Ishikawa (cell line): ENCODE data around the gene EGFR.

Source experiments
- CEBPB ChIP-seq: IDR thresholded peaks from 2 replicates; pipeline ENCODE4 v1.6.1; 2012
- CREB1 ChIP-seq: IDR thresholded peaks from 2 replicates; pipeline ENCODE4 v1.6.1; 2012; ENCODE audit warnings: low read depth
- EGR1 ChIP-seq: IDR thresholded peaks from 2 replicates; pipeline ENCODE4 v1.6.1; 2012
- EP300 ChIP-seq: IDR thresholded peaks from 2 replicates; pipeline ENCODE4 v1.6.1; 2012; ENCODE audit warnings: borderline replicate concordance
- FOXM1 ChIP-seq: IDR thresholded peaks from 2 replicates; pipeline ENCODE4 v1.6.1; 2012; ENCODE audit warnings: low read depth, borderline replicate concordance
- MAX ChIP-seq: IDR thresholded peaks from 2 replicates; pipeline ENCODE4 v1.6.1; 2012
- NFIC ChIP-seq: IDR thresholded peaks from 2 replicates; pipeline ENCODE4 v1.6.1; 2012
- RAD21 ChIP-seq: IDR thresholded peaks from 2 replicates; pipeline ENCODE4 v1.6.1; 2012; ENCODE audit warnings: low read depth
- REST ChIP-seq: IDR thresholded peaks from 2 replicates; pipeline ENCODE4 v1.6.1; 2012; ENCODE audit warnings: low read depth, mild to moderate bottlenecking
- TAF1 ChIP-seq: IDR thresholded peaks from 2 replicates; pipeline ENCODE4 v1.6.1; 2012; ENCODE audit warnings: low read depth, mild to moderate bottlenecking
- TCF12 ChIP-seq: IDR thresholded peaks from 2 replicates; pipeline ENCODE4 v1.6.1; 2012; ENCODE audit warnings: low read depth
- TEAD4 ChIP-seq: IDR thresholded peaks from 2 replicates; pipeline ENCODE4 v1.6.1; 2012
- USF1 ChIP-seq: IDR thresholded peaks from 2 replicates; pipeline ENCODE4 v1.6.1; 2012
- YY1 ChIP-seq: IDR thresholded peaks from 2 replicates; pipeline ENCODE4 v1.6.1; 2012; ENCODE audit warnings: low read depth
- ZBTB7A ChIP-seq: IDR thresholded peaks from 2 replicates; pipeline ENCODE4 v1.6.1; 2012; ENCODE audit warnings: low read depth

Gene EGFR

GRCh38 chr7:55124989-55125875, 106.4 kb downstream of the EGFR start:
- TF ChIP-seq REST (no peak), USF1 (no peak), CREB1 (no peak), YY1 (no peak), TEAD4 (no peak), CEBPB (no peak), RAD21 (no peak), MAX (no peak), TCF12 (no peak), EP300 (no peak), TAF1 (no peak), EGR1 (no peak), FOXM1 (no peak), ZBTB7A (no peak), NFIC (no peak)

- TF ChIP-seq USF1 (no peak), RAD21 (no peak), CEBPB (no peak), YY1 (no peak), CREB1 (no peak), TAF1 (no peak), EGR1 (no peak), MAX (no peak), EP300 (no peak), ZBTB7A (no peak), NFIC (no peak), TCF12 (no peak), FOXM1 (no peak), REST (no peak), TEAD4 (no peak)
These were observed 108.3 kb downstream of the EGFR start for GRCh38 chr7:55127135-55127551.

- TF ChIP-seq TEAD4 (no peak), YY1 (no peak), FOXM1 (no peak), TAF1 (no peak), NFIC (no peak), TCF12 (no peak), USF1 (no peak), RAD21 (no peak), EP300 (no peak), REST (no peak), MAX (no peak), CEBPB (no peak), CREB1 (no peak), EGR1 (no peak), ZBTB7A (no peak)
These were observed 108.8 kb downstream of the EGFR start for GRCh38 chr7:55127622-55128081.
